Astrocyte (in vitro differentiated cells and primary cell): ENCODE data around the gene FIGN. TPM values are rescaled to one million over a fixed set of nuclear protein-coding genes. Genes with fewer than 3 reads are reported as not detected.

Experiments
- DNase-seq: peaks from one replicate; pipeline ENCODE4 v3.0.0-alpha.2; 2010; ENCODE audit warnings: low read depth
- FAIRE-seq: peaks from 2 replicates; lab custom pipeline; 2011; peaks lifted over from hg19 to GRCh38; lab: Jason Lieb, UNC
- H2AFZ ChIP-seq: 2 replicates; pipeline ENCODE4 v1.6.0; 2012; ENCODE audit warnings: low read depth, low read length, inconsistent platforms
- H3K27ac ChIP-seq: 2 replicates; pipeline ENCODE4 v1.5.1; 2011; ENCODE audit warnings: low read depth, low read length, inconsistent platforms
- H3K27me3 ChIP-seq: 2 replicates; pipeline ENCODE4 v1.6.0; 2011; ENCODE audit warnings: low read length, inconsistent platforms; ENCODE audit not compliant: insufficient read depth
- H3K36me3 ChIP-seq: 2 replicates; pipeline ENCODE4 v1.5.1; 2011; ENCODE audit warnings: low read length, inconsistent platforms; ENCODE audit not compliant: insufficient read depth
- H3K4me1 ChIP-seq: 2 replicates; pipeline ENCODE4 v1.5.1; 2011; ENCODE audit warnings: low read length, inconsistent platforms; ENCODE audit not compliant: insufficient read depth
- H3K4me2 ChIP-seq: 2 replicates; pipeline ENCODE4 v1.6.0; 2012; ENCODE audit warnings: low read length, inconsistent platforms
- H3K4me3 ChIP-seq: 2 replicates; pipeline ENCODE4 v1.5.1; 2011; ENCODE audit warnings: low read depth, mild to moderate bottlenecking, low read length, inconsistent platforms; ENCODE audit not compliant: insufficient read depth
- H3K79me2 ChIP-seq: 2 replicates; pipeline ENCODE4 v1.6.0; 2012; ENCODE audit warnings: mild to moderate bottlenecking, low read length, inconsistent platforms; ENCODE audit not compliant: insufficient read depth
- H3K9ac ChIP-seq: 2 replicates; pipeline ENCODE4 v1.6.0; 2012; ENCODE audit warnings: mild to moderate bottlenecking, low read length, inconsistent platforms
- H3K9me3 ChIP-seq: 2 replicates; pipeline ENCODE4 v1.5.1; 2012; ENCODE audit warnings: low read depth, mild to moderate bottlenecking, low read length, inconsistent platforms; ENCODE audit not compliant: insufficient read depth
- H4K20me1 ChIP-seq: 2 replicates; pipeline ENCODE4 v1.6.0; 2012; ENCODE audit warnings: low read length, inconsistent platforms; ENCODE audit not compliant: insufficient read depth
- H3K27ac Mint-ChIP-seq: one replicate; pipeline ENCODE4 v1.8.0; 2021; ENCODE audit warnings: mild to moderate bottlenecking, mixed read lengths; ENCODE audit not compliant: unreplicated experiment
- H3K27me3 Mint-ChIP-seq: one replicate; pipeline ENCODE4 v1.8.0; 2021; ENCODE audit warnings: low read depth, mixed read lengths; ENCODE audit not compliant: unreplicated experiment
- H3K36me3 Mint-ChIP-seq: one replicate; pipeline ENCODE4 v1.8.0; 2021; ENCODE audit warnings: low read depth, mixed read lengths; ENCODE audit not compliant: unreplicated experiment
- H3K4me1 Mint-ChIP-seq: one replicate; pipeline ENCODE4 v1.8.0; 2021; ENCODE audit warnings: low read depth, mixed read lengths; ENCODE audit not compliant: unreplicated experiment
- H3K4me3 Mint-ChIP-seq: one replicate; pipeline ENCODE4 v1.8.0; 2021; ENCODE audit warnings: mild to moderate bottlenecking, moderate library complexity, mixed read lengths; ENCODE audit not compliant: unreplicated experiment
- H3K9me3 Mint-ChIP-seq: one replicate; pipeline ENCODE4 v1.8.0; 2021; ENCODE audit warnings: mild to moderate bottlenecking, mixed read lengths; ENCODE audit not compliant: unreplicated experiment
- EZH2 ChIP-seq: IDR thresholded peaks from 2 replicates; pipeline ENCODE4 v1.6.1; 2012; ENCODE audit warnings: mild to moderate bottlenecking, low read length, inconsistent platforms; ENCODE audit not compliant: insufficient read depth
- total RNA-seq: library from RNA; stranded (reverse); gene quantifications from 2 replicates; pipeline ENCODE4 v1.2.1, GENCODE V29; 2021
- TF ChIP-seq, protein P1 (sequence below): IDR thresholded peaks from 2 replicates; pipeline ENCODE4 v1.5.1; 2011; ENCODE audit warnings: low read depth, mild to moderate bottlenecking, inconsistent platforms, low read length, moderate library complexity; ENCODE audit not compliant: insufficient read depth

FIGN gene
- total RNA-seq, 1 donor from 2014 or later: 30.3 TPM

GRCh38 chr2:163617517-163617916 is 118.3 kb downstream of the FIGN start:
- DNase-seq: no peak
- Mint-ChIP-seq H3K9me3 (no peaks in the 10 kb centered on the region), H3K4me1 (peaks cover 14% of the 10 kb centered on the region)

DNA sequence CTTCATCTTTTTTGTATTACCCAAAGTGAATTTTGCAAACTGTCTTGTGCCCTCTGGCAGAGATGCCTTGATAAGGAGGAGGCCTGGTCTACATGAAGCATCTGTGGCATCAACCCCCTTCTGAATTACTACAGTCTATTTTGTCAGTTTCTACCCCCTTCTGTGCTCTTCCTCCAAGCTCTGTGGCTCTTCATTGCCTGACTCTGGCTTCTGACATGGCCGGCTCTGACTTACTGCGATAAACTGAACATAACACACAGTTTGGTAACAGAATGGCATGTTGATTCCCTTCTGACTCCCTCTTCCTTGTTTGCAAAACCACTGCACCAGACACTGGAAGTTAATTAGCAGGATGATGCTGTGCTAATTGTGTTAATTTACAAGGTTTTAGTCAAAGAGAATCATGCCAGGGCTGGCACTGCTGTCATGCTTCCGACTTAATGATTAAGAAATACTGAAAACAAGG is 122.5 kb downstream of the FIGN start:
- peak overlapping the region; percentile 17 for H3K4me2 ChIP-seq
- no peak overlapping the region for H3K9ac ChIP-seq
- no peaks in the 10 kb centered on the region for H3K36me3 ChIP-seq
- no peaks in the 10 kb centered on the region for H3K9me3 ChIP-seq
- TF ChIP-seq EZH2: no peak
- TF ChIP-seq, protein P1, sequence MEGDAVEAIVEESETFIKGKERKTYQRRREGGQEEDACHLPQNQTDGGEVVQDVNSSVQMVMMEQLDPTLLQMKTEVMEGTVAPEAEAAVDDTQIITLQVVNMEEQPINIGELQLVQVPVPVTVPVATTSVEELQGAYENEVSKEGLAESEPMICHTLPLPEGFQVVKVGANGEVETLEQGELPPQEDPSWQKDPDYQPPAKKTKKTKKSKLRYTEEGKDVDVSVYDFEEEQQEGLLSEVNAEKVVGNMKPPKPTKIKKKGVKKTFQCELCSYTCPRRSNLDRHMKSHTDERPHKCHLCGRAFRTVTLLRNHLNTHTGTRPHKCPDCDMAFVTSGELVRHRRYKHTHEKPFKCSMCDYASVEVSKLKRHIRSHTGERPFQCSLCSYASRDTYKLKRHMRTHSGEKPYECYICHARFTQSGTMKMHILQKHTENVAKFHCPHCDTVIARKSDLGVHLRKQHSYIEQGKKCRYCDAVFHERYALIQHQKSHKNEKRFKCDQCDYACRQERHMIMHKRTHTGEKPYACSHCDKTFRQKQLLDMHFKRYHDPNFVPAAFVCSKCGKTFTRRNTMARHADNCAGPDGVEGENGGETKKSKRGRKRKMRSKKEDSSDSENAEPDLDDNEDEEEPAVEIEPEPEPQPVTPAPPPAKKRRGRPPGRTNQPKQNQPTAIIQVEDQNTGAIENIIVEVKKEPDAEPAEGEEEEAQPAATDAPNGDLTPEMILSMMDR: no peak
- Mint-ChIP-seq H3K4me1 (peaks cover 9% of the 10 kb centered on the region), H3K27ac (no peak overlapping the region), H3K4me3 (no peak overlapping the region), H3K27me3 (no peaks in the 10 kb centered on the region), H3K36me3 (peaks cover 15% of the 10 kb centered on the region), H3K9me3 (no peaks in the 10 kb centered on the region)
- H3K27ac ChIP-seq: no peak overlapping the region
- H4K20me1 ChIP-seq: no peaks in the 10 kb centered on the region
- H3K4me1 ChIP-seq: no peaks in the 10 kb centered on the region
- no peaks in the 10 kb centered on the region for H3K79me2 ChIP-seq
- no peak for FAIRE-seq
- DNase-seq: no peak
- no peak overlapping the region for H2AFZ ChIP-seq
- no peaks in the 10 kb centered on the region for H3K27me3 ChIP-seq
- no peak overlapping the region for H3K4me3 ChIP-seq

More at GRCh38 chr2:163617517-163617916, 118.3 kb downstream of the FIGN start:
- Histone ChIP-seq H3K27me3 (no peaks in the 10 kb centered on the region), H2AFZ (no peak overlapping the region), H3K4me2 (no peak overlapping the region), H3K9me3 (no peaks in the 10 kb centered on the region), H4K20me1 (no peaks in the 10 kb centered on the region), H3K36me3 (no peaks in the 10 kb centered on the region), H3K4me1 (no peaks in the 10 kb centered on the region), H3K9ac (no peak overlapping the region), H3K79me2 (no peaks in the 10 kb centered on the region), H3K4me3 (no peak overlapping the region), H3K27ac (no peak overlapping the region)
- Mint-ChIP-seq H3K36me3 (peaks cover 2% of the 10 kb centered on the region), H3K27me3 (no peaks in the 10 kb centered on the region), H3K4me3 (no peak overlapping the region), H3K27ac (no peak overlapping the region)
- FAIRE-seq: no peak
- no peak for TF ChIP-seq EZH2
- TF ChIP-seq, protein P1: no peak

GRCh38 chr2:163612332-163612731 is 123.5 kb downstream of the FIGN start:
- no peak overlapping the region for H2AFZ ChIP-seq
- no peak overlapping the region for H3K4me3 ChIP-seq
- H3K4me1 Mint-ChIP-seq: peaks cover 4% of the 10 kb centered on the region
- FAIRE-seq (no peak), DNase-seq (no peak)
- no peaks in the 10 kb centered on the region for H3K79me2 ChIP-seq
- H4K20me1 ChIP-seq: no peaks in the 10 kb centered on the region
- no peak overlapping the region for H3K4me2 ChIP-seq
- H3K27me3 ChIP-seq: no peaks in the 10 kb centered on the region
- no peak overlapping the region for H3K27ac ChIP-seq
- TF ChIP-seq, protein P1: no peak
- no peak for TF ChIP-seq EZH2
- H3K4me1 ChIP-seq: no peaks in the 10 kb centered on the region
- H3K27me3 Mint-ChIP-seq: no peaks in the 10 kb centered on the region
- H3K4me3 Mint-ChIP-seq: no peak overlapping the region
- no peak overlapping the region for H3K27ac Mint-ChIP-seq
- no peaks in the 10 kb centered on the region for H3K9me3 Mint-ChIP-seq
- H3K9me3 ChIP-seq: no peaks in the 10 kb centered on the region
- no peak overlapping the region for H3K9ac ChIP-seq
- H3K36me3 ChIP-seq: no peaks in the 10 kb centered on the region
- peaks cover 15% of the 10 kb centered on the region for H3K36me3 Mint-ChIP-seq
